ENCODE data around the gene ZC3H10.
"Not testable (repeated sequence)": the region's sequence is repeated elsewhere in the genome, so short reads cannot be mapped to it uniquely, and the experiment has no call there.

Gene ZC3H10

DNA sequence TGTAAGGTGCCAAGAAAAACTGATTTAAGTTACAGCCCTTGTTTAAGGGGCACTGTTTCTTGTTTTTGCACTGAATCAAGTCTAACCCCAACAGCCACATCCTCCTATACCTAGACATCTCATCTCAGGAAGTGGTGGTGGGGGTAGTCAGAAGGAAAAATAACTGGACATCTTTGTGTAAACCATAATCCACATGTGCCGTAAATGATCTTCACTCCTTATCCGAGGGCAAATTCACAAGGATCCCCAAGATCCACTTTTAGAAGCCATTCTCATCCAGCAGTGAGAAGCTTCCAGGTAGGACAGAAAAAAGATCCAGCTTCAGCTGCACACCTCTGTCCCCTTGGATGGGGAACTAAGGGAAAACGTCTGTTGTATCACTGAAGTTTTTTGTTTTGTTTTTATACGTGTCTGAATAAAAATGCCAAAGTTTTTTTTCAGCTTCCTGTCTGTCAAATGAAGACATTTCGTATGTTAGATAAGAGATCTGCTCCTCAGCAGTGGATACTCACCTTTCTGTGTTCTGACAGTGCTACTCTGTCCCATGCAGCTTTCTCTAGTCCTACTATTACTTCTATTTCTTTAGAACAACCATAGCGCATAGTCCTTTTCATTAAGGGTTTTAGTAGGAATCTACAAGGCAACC, 14.9 kb upstream of the ZC3H10 start:
- DNase-seq = no peak

DNA sequence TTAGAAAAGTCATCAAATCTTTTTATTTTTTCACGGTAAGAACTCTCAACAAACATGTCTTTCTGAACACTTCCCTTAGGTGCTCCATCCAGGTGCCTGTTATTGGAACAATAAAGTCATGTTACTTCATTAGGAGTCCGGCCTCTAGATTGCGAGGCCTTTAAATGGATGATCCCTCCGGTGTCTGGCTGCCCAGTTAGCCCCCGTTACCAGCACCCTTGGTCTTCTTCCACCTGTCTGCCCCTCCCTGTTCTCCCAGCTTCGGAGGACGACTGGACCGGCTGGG, 14.3 kb upstream of the ZC3H10 start:
- no peak for DNase-seq

DNA sequence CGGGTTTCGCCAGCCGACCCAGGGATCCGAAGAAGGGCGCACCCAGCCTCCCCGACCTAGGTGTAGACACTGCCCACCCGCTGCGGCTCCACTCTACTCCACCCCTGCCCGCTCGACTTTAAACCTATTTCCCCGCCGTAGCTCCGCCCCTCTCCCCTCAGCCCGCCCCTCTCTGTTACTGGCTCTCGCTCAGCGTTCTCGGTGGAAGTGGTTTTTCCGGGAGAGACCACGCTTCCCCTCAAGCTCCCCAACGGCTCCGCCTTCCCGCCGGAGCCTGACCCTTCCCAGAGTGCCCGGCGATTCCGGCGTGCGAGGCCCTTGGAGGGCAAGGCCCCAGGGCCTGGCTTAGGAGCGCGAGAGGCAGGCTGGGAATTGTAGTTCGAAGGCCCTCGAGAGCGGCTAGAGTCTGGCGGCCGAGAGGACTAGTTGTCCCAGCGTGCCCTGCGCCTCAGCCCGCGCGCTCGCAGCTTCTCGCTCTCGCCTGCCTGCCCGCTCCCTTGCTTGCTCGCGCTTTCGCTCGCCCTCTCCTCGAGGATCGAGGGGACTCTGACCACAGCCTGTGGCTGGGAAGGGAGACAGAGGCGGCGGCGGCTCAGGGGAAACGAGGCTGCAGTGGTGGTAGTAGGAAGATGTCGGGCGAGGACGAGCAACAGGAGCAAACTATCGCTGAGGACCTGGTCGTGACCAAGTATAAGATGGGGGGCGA, 13.8 kb upstream of the ZC3H10 start, which contains the start of gene PA2G4:
Gene PA2G4 (plus strand): TSS at position 451 of the 706 bp plus-strand sequence. CDS start 179 bp downstream, at position 630.
- peak; percentile 95 for DNase-seq

DNA sequence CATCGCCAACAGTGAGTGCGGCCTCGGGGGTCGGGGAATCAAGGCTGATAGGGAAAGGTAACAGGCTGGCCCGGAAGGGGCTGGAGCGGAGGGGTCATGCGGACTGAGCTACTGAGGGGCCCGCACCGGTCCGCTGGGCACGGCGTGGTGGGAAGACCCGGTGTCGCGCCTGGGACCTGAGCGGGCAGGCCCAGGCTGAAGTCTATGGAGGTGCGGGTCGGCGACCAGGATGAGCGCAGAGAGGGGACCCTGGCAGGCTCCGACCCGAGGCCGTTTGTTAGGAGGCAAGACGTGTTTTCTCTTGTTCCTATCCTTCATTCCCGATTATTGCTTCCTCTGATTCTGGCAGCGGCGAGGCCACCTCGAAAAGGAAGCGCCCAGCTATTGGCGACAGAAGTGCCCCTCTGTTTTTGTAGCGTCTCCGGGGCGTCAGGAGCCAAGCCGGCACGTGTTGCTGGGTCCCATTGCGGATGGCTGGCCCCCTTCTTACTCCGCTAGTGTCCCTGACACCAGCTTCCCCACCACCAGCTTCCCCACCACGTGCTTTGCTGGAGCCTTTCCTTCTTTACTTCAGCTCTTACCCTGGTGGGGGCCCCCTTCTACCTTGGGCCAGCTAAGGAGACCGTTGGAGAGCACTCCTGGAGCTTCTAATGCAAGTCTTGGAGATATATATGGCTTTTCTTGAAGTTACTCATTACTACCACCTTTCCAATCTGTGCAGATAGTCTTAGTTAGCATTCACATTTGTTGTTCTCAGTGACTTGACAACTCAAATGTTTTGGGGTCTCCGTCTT, 13.1 kb upstream of the ZC3H10 start:
- DNase-seq = no peak

DNA sequence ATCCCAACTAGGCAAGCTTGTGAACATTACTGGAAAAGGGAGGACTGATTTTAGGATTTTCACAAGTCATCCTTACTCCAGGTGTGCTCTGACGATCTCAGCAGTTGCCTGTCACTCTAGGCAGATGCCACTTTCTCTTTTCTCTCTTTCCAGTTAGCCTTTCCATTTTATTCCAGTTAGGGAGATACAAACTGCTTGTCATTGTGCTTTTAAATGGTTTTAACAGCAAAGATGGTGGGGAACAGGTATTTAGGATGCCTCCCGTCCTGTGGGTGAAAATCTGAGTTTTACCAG, 12.5 kb upstream of the ZC3H10 start:
- DNase-seq = no peak

DNA sequence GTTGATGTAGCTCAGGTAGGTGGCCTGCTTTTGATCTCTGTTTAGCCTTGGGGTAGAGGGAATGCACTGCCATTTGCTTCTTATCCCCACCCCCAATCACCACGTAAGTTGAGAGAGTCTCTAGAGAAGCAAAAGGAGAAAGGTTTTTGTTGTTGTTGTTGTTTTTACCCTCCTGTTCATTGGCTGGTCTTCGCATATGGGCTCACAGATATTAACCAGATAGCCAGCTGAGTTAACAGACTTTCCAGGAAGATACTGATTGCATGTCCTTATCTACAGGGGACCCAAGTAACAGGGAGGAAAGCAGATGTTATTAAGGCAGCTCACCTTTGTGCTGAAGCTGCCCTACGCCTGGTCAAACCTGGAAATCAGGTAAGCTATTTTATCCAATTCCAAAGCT, 10.8 kb upstream of the ZC3H10 start:
- DNase-seq = no peak

DNA sequence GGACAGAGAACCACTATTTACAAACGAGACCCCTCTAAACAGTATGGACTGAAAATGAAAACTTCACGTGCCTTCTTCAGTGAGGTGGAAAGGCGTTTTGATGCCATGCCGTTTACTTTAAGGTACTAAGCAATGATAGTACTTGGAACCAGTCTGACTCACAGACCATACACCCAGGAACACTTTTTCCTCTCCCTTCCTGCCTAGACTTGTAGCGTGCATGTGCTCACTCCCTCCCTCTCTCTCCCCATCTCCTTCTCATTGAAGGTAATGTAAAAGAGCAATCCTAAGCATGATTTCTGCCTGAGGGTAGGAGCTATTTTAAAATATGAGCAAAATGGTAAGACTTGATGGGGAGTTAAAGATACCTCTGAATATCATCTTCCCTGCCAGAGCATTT, 7.5 kb upstream of the ZC3H10 start:
- no peak for DNase-seq

DNA sequence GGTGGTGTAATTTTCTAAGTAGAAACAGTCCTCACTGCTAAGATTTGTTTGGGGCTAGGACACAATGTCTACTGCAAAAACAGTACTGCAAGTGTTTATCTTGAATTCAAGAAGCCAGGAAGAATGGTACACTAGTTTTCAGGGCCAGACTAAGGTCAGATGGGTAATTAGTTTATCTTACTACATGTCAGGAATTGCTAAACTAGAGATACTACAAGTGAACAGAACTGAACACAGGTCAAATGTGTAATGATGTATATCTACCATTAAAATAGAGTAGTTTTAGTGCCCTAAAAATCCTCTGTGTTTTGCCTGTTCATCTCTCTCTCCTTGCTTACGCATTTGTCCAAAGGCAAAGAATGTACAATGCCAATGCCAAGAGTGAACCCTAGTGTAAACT, 4.0 kb upstream of the ZC3H10 start:
- DNase-seq = no peak

DNA sequence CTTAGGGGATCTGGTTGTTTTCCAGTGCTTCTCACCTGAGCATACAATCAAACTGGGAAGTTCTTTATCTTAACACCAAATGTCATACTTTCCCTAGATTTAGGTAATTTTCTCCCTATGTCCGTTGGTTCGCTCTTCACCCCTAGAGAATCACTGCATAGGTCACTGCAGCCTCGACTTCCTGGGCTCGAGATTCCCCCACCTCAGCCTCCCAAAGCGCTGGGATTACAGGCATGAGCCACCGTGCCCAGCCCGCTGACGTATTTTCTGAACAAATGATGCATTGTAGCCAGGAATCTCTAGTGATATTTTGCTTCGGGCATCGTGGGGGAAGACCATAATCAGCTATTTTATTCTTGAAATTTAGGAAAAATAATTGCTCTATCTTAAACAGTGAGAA, 2.7 kb upstream of the ZC3H10 start:
- no peak for DNase-seq

DNA sequence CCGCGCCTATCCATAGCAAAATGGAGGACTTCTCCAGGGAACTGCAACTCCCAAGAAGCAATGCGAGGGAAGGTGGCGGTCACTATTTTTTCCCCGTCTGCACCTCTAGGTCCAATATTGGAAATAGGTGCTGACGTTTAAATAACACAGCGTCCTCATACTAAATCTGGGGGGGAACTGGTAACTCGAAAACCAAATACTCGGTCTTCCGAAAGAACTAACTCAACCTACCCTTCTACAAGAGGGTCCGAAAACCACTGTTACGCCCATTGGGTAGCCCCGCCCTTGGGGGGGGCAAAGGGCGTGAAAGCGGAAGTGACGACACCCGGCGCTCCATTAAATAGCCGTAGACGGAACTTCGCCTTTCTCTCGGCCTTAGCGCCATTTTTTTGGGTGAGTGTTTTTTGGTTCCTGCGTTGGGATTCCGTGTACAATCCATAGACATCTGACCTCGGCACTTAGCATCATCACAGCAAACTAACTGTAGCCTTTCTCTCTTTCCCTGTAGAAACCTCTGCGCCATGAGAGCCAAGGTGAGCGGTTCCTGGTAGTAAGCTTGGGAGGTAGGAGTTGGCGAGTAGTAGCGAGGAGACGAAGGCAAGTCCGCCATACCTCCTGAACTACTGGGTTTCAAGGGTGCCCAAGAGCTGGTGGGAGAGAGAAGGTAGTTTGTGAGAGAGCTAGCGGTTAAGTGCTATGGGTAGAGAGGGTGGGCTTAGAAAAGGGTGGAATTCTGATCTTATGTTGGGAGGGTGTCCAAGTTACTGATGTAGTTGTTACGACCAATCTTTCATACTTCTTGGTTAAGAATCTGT, 1.6 kb upstream of the ZC3H10 start, which contains the start of gene RPL41:
Gene RPL41 (plus strand): TSS at position 367 of the 815 bp plus-strand sequence.
- peak; percentile 86 for DNase-seq

DNA sequence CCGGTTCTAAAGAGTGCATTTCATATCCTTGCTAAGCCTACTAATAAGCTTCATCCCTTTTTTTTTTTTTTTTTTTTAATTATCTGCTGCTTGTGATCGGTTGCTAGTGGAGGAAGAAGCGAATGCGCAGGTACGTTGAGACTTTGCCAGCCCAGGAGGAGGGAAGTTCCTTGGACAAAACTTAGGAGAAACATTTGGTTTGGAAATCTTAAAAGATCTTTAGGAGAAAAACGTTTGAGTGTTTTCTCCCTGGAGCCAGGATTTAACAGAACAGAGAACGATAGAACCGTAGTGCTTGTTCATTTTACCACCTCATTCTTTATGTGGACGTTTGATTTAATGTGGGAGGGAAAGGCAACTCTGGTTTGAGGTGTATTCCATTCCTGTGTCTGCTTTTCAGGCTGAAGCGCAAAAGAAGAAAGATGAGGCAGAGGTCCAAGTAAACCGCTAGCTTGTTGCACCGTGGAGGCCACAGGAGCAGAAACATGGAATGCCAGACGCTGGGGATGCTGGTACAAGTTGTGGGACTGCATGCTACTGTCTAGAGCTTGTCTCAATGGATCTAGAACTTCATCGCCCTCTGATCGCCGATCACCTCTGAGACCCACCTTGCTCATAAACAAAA, 872 bp upstream of the ZC3H10 start:
- DNase-seq = not testable (repeated sequence)

DNA sequence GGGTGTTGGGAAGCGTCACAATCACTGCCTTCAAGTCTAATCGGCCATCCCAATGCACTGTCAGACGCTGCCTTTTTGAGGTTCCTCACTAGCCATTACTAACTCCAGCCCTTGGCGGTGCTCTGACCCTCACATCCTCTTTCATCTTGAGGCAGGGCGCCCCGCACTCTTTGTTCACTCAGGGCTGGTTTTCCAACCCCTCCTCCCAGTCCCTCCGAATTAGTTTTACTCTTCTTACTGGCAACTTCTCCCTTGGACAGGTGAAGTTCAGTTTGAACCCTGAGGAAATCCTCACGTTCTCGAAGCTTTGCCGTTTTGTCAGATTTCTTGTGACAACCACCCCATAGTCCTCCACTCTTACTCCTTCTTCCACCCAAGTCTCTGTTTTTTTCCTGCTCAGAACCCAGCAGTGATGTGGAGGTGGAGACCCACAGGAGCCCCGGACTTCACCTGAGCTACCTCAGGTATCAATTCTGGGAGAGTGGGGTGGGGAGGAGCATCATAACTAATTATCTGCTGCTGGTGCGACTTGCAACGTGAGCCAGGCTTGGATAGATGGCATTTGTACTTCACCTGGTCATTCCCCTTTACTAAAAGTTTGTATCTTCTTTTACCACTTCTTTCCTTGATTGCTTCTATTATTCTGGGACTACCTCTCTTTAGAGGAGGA, 757 bp downstream of the ZC3H10 start:
- no peak for DNase-seq

DNA sequence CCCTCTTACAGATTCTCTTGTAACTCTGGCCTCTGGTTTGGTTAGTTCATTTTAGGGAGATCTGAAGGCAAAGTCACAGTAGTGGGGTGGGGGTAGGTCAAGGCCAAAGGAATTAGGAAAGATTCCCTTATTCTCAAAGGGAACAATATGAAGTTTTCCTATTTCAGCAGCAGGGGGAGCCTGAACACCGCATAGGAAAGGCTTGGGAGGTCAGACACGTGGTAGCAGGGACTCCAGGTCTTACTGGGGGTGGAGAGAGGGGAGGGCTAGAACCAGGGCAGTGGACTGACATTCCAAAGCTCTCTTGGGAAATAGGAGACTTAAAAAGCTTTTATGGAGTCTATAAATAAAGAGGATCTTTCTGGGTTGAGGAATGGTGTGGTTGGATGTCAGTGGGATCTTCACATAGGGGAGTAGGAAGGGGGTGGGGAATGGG, 1.3 kb downstream of the ZC3H10 start:
- DNase-seq = no peak

DNA sequence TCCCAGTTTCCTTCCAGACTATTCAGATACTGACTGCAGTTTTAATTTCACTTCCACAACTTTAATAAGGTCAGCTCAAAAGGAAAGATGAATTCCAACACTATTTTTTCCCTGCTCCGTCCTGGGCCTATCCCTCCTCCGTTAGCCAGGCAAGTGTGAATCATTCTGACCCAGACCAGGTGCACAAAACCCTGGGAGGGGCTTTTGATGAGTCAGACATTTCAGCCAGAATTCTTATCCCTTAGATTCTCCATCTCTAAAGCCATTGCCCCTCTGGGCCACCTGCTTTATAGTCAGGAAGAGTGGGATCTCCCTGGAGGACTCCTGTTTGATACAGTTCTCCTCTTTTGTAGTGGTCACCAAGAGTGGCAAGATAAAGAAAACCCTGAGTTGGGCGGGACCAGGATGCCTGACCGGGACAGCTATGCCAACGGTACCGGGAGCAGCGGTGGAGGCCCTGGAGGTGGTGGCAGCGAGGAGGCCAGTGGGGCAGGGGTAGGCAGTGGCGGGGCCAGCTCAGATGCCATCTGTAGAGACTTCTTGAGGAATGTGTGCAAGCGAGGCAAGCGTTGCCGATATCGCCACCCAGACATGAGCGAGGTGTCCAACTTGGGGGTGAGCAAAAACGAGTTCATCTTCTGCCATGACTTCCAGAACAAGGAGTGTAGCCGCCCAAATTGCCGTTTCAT, 2.2 kb downstream of the ZC3H10 start:
- DNase-seq = no peak

DNA sequence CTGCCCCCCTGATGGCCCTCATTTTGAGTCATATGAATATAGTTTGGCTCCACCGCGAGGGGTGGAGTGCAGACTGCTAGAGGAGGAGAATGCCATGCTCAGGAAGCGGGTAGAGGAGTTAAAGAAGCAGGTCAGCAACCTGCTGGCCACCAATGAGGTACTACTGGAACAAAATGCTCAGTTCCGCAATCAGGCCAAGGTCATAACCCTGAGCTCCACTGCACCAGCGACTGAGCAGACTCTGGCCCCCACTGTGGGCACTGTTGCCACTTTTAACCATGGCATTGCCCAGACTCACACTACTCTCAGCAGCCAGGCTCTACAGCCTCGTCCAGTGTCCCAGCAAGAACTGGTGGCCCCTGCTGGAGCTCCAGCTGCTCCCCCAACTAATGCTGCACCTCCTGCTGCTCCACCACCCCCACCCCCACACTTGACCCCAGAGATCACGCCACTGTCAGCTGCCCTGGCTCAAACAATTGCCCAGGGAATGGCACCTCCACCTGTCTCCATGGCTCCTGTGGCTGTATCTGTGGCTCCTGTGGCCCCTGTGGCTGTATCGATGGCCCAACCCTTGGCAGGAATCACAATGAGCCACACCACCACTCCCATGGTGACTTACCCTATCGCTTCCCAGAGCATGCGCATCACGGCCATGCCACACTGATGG, 3.3 kb downstream of the ZC3H10 start:
- no peak for DNase-seq

DNA sequence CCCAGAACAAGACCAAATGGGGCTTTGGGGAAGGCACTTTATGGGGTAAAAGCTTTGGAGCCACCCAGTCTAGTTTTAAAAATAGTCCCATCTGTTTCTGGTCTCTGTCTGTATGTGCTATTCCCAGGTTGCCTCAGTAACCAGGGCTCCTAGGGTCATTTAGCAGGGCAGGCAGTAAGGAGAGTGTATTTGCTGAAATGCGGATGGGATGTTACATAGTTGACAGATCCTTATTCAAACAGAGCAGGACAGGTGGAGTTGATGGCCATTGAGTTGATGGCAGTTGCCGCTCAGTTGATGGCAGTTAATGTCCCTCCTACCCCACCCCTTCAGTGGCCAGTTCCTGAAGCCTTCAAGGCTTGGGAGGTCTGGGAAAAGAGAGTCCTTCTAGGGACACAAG, 4.6 kb downstream of the ZC3H10 start:
- no peak for DNase-seq

DNA sequence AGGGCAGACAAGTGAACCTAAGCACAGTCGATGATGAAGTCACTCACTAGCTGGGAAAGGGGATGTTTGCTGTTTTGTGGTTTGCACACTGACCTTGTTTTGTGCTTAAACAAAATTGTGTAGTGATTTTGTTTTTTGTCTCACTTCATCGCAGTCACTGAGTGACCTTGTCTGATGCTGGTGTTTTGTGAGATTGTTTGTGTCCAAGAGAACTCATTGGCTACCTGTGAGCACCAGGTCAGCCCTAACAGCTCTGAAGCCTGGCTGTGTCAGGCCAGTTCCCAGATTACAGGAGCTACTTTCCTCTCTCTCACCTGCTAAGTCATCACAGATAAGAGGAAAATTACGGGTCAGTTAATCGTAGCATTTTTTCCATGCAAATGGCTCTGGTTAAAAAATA, 6.1 kb downstream of the ZC3H10 start:
- DNase-seq = no peak

DNA sequence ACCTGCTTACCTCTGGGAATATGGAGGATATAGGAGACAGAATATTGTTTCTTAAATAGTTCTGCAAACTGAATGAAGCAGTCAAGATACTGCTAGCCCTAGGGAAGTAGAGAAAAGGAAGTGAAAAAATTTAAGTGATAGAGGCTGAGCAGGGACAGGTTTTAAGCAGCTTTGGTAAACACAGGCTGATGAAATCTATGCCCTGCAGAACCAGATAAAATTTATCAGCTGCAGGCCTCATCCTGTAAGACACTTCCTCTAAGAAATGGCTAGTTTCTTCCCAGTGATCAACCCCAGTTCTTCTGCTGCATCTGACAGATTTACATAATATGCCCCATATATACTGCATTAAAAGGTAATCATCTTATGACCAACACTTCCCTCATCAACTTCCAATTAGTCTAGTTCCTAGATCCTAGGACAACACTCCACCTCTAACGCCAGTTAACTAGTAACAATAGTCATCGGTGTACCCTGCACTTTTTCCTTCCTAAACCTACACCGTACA, 8.7 kb downstream of the ZC3H10 start:
- DNase-seq = no peak

DNA sequence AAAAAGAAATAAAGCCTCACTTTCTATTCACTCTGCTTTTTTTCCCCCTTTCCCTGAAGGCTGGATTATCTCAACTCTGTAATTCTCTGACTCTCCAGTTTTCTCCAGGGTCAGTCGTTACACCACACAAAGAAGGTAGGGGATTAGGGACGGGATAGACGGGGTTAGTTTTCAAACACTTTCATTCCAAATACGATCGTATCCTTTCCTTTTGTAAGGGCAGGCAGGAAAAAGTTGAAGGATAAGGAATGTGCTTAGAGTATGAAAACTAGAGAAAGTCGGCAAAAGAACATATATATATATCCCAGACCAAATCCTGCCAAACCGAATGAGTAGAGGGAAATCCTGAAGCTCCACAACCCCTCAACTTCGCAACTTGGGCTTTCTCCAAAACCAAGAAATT, 9.4 kb downstream of the ZC3H10 start:
- DNase-seq = no peak

DNA sequence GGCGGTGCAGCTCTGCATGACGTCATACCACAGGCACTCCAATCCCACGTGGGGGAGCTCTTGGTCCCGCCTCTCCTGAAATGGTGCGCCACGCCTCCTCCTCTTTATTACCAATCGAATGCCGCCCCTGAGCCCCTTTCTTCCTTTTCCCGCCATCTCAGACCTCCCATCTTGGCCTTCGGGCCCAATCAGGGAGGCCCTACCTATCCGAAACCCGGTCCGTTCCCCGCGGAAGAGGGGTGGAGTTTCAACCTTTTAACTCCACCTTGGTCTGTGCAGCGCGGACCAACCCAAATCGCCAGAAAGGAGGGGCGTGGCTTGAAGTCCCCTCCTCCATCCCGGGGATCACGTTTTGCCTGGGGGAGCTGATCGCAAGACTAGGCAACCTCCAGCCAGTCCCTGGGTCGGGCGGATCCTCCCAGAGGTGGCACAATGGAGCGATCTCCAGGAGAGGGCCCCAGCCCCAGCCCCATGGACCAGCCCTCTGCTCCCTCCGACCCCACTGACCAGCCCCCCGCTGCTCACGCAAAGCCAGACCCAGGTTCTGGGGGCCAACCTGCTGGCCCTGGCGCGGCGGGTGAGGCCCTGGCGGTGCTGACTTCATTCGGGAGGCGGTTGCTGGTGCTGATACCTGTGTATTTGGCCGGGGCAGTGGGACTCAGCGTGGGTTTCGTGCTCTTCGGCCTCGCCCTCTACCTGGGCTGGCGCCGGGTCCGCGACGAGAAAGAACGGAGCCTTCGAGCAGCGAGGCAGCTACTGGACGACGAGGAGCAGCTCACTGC, 10.0 kb downstream of the ZC3H10 start, which contains the start of gene ESYT1:
Gene ESYT1 (plus strand): TSS at position 380 of the 782 bp plus-strand sequence. CDS start 53 bp downstream, at position 433.
- peak; percentile 98 for DNase-seq

All from NCI-H1436 treated with DMSO at 0.1 percent for 48 hours (cell line).